Effector memory CD4-positive, alpha-beta T cell (primary cell): Measurements from ENCODE around the gene CREBL2.
"Not testable (repeated sequence)": the region's sequence is repeated elsewhere in the genome, so short reads cannot be mapped to it uniquely, and the experiment has no call there.

Experiments used
- DNase-seq, 3 donors: peaks; one replicate each; pipeline ENCODE4 v3.0.0-alpha.2; 2020
- H3K27ac ChIP-seq: 2 replicates; pipeline ENCODE4 v1.7.0; 2013; ENCODE audit warnings: mild to moderate bottlenecking, low read length, moderate library complexity; ENCODE audit not compliant: insufficient read depth, poor library complexity, severe bottlenecking
- H3K27me3 ChIP-seq: replicated peaks from 2 replicates; pipeline ENCODE4 v1.7.0; 2013; ENCODE audit warnings: mild to moderate bottlenecking, low read length; ENCODE audit not compliant: insufficient read depth, control insufficient read depth, poor library complexity, severe bottlenecking
- H3K36me3 ChIP-seq: 2 replicates; pipeline ENCODE4 v1.7.0; 2013; ENCODE audit warnings: mild to moderate bottlenecking, low read length, moderate library complexity; ENCODE audit not compliant: control insufficient read depth, insufficient read depth
- H3K4me1 ChIP-seq: 2 replicates; pipeline ENCODE4 v1.7.0; 2013; ENCODE audit warnings: low read length, mild to moderate bottlenecking; ENCODE audit not compliant: control insufficient read depth, insufficient read depth, poor library complexity, severe bottlenecking
- H3K4me3 ChIP-seq: 2 replicates; pipeline ENCODE4 v1.7.0; 2013; ENCODE audit warnings: low read length, low read depth, mild to moderate bottlenecking; ENCODE audit not compliant: insufficient read depth, poor library complexity, severe bottlenecking
- H3K9me3 ChIP-seq: 2 replicates; pipeline ENCODE4 v1.7.0; 2013; ENCODE audit warnings: mild to moderate bottlenecking, low read length, moderate library complexity; ENCODE audit not compliant: control insufficient read depth

CREBL2 gene

GRCh38 chr12:12595929-12596328, 15.7 kb upstream of the CREBL2 start:
- not testable (repeated sequence) for DNase-seq, H3K4me1 ChIP-seq, H3K27ac ChIP-seq, H3K36me3 ChIP-seq, H3K4me3 ChIP-seq, H3K9me3 ChIP-seq, H3K27me3 ChIP-seq

- H3K4me1 ChIP-seq, H3K27ac ChIP-seq: not testable (repeated sequence)
Measured at GRCh38 chr12:12596598-12596997, 15.1 kb upstream of the CREBL2 start.

GRCh38 chr12:12598864-12599263, 12.8 kb upstream of the CREBL2 start:
- Histone ChIP-seq H3K4me1 (no peaks in the 10 kb centered on the region), H3K4me3 (no peak overlapping the region), H3K27me3 (no peaks in the 10 kb centered on the region), H3K36me3 (no peaks in the 10 kb centered on the region), H3K27ac (no peak overlapping the region), H3K9me3 (no peaks in the 10 kb centered on the region)
- DNase-seq = no peak

More at GRCh38 chr12:12596598-12596997, 15.1 kb upstream of the CREBL2 start:
- not testable (repeated sequence) for H3K9me3 ChIP-seq, DNase-seq, H3K4me3 ChIP-seq, H3K36me3 ChIP-seq, H3K27me3 ChIP-seq

- H3K27ac ChIP-seq = no peak overlapping the region
- no peaks in the 10 kb centered on the region for H3K27me3 ChIP-seq
- no peaks in the 10 kb centered on the region for H3K4me1 ChIP-seq
- no peaks in the 10 kb centered on the region for H3K36me3 ChIP-seq
- no peaks in the 10 kb centered on the region for H3K9me3 ChIP-seq
- DNase-seq = no peak
- no peak overlapping the region for H3K4me3 ChIP-seq
Measured at GRCh38 chr12:12599750-12600643, 11.7 kb upstream of the CREBL2 start.

- no peak for DNase-seq
Measured at GRCh38 chr12:12600659-12601058, 11.0 kb upstream of the CREBL2 start.

GRCh38 chr12:12604740-12605139, 6.9 kb upstream of the CREBL2 start:
- H3K9me3 ChIP-seq = no peaks in the 10 kb centered on the region
- no peaks in the 10 kb centered on the region for H3K27me3 ChIP-seq
- no peak overlapping the region for H3K4me3 ChIP-seq
- peaks cover 3% of the 10 kb centered on the region for H3K4me1 ChIP-seq
- no peak for DNase-seq
- no peak overlapping the region for H3K27ac ChIP-seq
- no peaks in the 10 kb centered on the region for H3K36me3 ChIP-seq

More at GRCh38 chr12:12600659-12601058, 11.0 kb upstream of the CREBL2 start:
- Histone ChIP-seq H3K27me3 (no peaks in the 10 kb centered on the region), H3K27ac (no peak overlapping the region), H3K36me3 (no peaks in the 10 kb centered on the region), H3K4me3 (no peak overlapping the region), H3K9me3 (no peaks in the 10 kb centered on the region), H3K4me1 (no peaks in the 10 kb centered on the region)

- H3K4me3 ChIP-seq = no peak overlapping the region
Measured at GRCh38 chr12:12606781-12607589, 4.7 kb upstream of the CREBL2 start.

GRCh38 chr12:12608557-12608957, 3.1 kb upstream of the CREBL2 start:
- no peaks in the 10 kb centered on the region for H3K9me3 ChIP-seq
- no peak for DNase-seq
- H3K4me1 ChIP-seq = peaks cover 13% of the 10 kb centered on the region
- H3K4me3 ChIP-seq = no peak overlapping the region
- H3K36me3 ChIP-seq = no peaks in the 10 kb centered on the region
- no peaks in the 10 kb centered on the region for H3K27me3 ChIP-seq
- H3K27ac ChIP-seq = no peak overlapping the region

More at GRCh38 chr12:12606781-12607589, 4.7 kb upstream of the CREBL2 start:
- H3K27me3 ChIP-seq = no peaks in the 10 kb centered on the region
- H3K4me1 ChIP-seq = peaks cover 10% of the 10 kb centered on the region
- H3K36me3 ChIP-seq = no peaks in the 10 kb centered on the region
- no peak for DNase-seq
- H3K27ac ChIP-seq = no peak overlapping the region
- H3K9me3 ChIP-seq = no peaks in the 10 kb centered on the region

GRCh38 chr12:12609692-12610091, 2.0 kb upstream of the CREBL2 start:
- Histone ChIP-seq H3K9me3 (no peaks in the 10 kb centered on the region), H3K4me1 (peaks cover 17% of the 10 kb centered on the region), H3K27ac (no peak overlapping the region), H3K36me3 (no peaks in the 10 kb centered on the region), H3K27me3 (no peaks in the 10 kb centered on the region), H3K4me3 (no peak overlapping the region)
- DNase-seq = no peak

- Histone ChIP-seq H3K27me3 (no peaks in the 10 kb centered on the region), H3K27ac (peak overlapping the region; percentile 96), H3K36me3 (no peaks in the 10 kb centered on the region), H3K4me3 (peak overlapping the region; percentile 76), H3K4me1 (peaks cover 17% of the 10 kb centered on the region), H3K9me3 (no peaks in the 10 kb centered on the region)
- no peak for DNase-seq
Measured at GRCh38 chr12:12610711-12611110, 965 bp upstream of the CREBL2 start.
